ENCODE results near the gene NEBL. TPM values are rescaled to one million over a fixed set of nuclear protein-coding genes. Genes with fewer than 3 reads are reported as not detected.

Gene NEBL
- total RNA-seq, 1 experiment from 2014 or later = 32.3 TPM

DNA sequence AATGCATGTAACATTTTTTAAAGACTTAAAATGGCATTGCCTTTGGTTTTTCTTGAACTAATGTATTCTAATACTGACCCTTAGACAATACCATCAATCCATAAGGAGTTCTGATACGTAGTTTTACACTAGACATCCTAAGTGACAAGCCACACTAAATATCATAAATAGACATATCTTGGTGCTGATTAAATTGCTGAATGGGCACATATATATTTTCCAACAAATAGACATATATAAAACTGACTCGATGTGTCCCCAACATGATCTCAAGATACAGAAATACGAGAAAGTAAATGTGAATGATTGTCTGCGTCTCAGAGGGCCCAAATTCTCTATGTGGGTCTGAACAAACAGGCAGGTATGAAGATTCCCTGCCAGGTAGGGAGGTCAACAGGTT, 99.8 kb downstream of the NEBL start:
- Histone ChIP-seq H3K27ac (ENCODE audit: low read length) (no peak overlapping the region), H3K27me3 (ENCODE audit: control insufficient read depth, insufficient read depth, low read length) (no peaks in the 10 kb centered on the region), H3K4me1 (ENCODE audit: control insufficient read depth, insufficient read depth, low read length) (no peaks in the 10 kb centered on the region), H3K9me3 (ENCODE audit: control insufficient read depth, insufficient read depth, low read depth, low read length) (no peaks in the 10 kb centered on the region), H3K4me3 (ENCODE audit: low read depth in 2 of 2, low read length in 2 of 2) (no peak overlapping the region), H3K36me3 (ENCODE audit: control insufficient read depth, insufficient read depth, low read length) (no peaks in the 10 kb centered on the region; the same call in 1 of the 2 replicates)
- in situ Hi-C loops (cut with HindIII; ENCODE audit: low pct_unique_long_range_greater_than_20kb, low sequenced_read_pairs) = no loop called here
- no TSS peak for BruUV-seq (replicated peaks)
- no peak for DNase-seq (ENCODE audit: low read depth, low spot score)
- POLR2A ChIA-PET = no interaction called here
- no peak for ATAC-seq
- CTCF ChIA-PET = no interaction called here
- intact Hi-C loops (cut with micrococcal nuclease; ENCODE audit: unreplicated experiment) = no loop called here
- TF ChIP-seq, protein P1, sequence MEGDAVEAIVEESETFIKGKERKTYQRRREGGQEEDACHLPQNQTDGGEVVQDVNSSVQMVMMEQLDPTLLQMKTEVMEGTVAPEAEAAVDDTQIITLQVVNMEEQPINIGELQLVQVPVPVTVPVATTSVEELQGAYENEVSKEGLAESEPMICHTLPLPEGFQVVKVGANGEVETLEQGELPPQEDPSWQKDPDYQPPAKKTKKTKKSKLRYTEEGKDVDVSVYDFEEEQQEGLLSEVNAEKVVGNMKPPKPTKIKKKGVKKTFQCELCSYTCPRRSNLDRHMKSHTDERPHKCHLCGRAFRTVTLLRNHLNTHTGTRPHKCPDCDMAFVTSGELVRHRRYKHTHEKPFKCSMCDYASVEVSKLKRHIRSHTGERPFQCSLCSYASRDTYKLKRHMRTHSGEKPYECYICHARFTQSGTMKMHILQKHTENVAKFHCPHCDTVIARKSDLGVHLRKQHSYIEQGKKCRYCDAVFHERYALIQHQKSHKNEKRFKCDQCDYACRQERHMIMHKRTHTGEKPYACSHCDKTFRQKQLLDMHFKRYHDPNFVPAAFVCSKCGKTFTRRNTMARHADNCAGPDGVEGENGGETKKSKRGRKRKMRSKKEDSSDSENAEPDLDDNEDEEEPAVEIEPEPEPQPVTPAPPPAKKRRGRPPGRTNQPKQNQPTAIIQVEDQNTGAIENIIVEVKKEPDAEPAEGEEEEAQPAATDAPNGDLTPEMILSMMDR (IDR thresholded peaks at IDR 0.05) = no peak
- TF ChIP-seq POLR2AphosphoS5 (IDR thresholded peaks at IDR 0.05; ENCODE audit: low read depth, low read length) (no peak), TCF7L2 (IDR thresholded peaks at IDR 0.05; ENCODE audit: low read depth, low read length) (no peak), SIN3A (IDR thresholded peaks at IDR 0.05; ENCODE audit: borderline replicate concordance, insufficient read depth, low read depth, low read length) (no peak)
- TF ChIP-seq, protein P2, sequence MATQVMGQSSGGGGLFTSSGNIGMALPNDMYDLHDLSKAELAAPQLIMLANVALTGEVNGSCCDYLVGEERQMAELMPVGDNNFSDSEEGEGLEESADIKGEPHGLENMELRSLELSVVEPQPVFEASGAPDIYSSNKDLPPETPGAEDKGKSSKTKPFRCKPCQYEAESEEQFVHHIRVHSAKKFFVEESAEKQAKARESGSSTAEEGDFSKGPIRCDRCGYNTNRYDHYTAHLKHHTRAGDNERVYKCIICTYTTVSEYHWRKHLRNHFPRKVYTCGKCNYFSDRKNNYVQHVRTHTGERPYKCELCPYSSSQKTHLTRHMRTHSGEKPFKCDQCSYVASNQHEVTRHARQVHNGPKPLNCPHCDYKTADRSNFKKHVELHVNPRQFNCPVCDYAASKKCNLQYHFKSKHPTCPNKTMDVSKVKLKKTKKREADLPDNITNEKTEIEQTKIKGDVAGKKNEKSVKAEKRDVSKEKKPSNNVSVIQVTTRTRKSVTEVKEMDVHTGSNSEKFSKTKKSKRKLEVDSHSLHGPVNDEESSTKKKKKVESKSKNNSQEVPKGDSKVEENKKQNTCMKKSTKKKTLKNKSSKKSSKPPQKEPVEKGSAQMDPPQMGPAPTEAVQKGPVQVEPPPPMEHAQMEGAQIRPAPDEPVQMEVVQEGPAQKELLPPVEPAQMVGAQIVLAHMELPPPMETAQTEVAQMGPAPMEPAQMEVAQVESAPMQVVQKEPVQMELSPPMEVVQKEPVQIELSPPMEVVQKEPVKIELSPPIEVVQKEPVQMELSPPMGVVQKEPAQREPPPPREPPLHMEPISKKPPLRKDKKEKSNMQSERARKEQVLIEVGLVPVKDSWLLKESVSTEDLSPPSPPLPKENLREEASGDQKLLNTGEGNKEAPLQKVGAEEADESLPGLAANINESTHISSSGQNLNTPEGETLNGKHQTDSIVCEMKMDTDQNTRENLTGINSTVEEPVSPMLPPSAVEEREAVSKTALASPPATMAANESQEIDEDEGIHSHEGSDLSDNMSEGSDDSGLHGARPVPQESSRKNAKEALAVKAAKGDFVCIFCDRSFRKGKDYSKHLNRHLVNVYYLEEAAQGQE (IDR thresholded peaks at IDR 0.05; ENCODE audit: insufficient read depth in 1 of 2, low read depth in 2 of 2, low read length in 1 of 2) = no peak

DNA sequence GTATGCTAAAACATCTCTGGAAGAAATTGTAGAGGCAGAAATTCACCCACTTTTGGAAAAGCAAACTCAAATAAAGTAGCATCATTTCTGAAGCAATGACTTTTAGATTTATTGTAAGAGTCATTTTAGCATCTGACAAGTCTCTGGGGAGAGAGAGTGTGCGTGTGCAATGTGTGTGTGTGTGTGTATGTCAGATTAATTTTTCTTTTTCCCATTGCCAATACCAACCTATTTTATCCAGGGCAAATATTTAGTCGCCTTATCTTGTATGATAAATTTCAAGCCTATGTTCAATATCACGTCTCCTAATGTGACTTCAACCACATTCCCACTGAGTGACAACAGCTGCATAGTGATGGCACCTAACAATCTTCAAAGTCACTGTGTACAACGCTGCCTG, 101.7 kb downstream of the NEBL start:
- Histone ChIP-seq H3K9me3 (ENCODE audit: control insufficient read depth, insufficient read depth, low read depth, low read length) (no peaks in the 10 kb centered on the region), H3K27ac (ENCODE audit: low read length) (no peak overlapping the region), H3K27me3 (ENCODE audit: control insufficient read depth, insufficient read depth, low read length) (no peaks in the 10 kb centered on the region), H3K36me3 (ENCODE audit: control insufficient read depth, insufficient read depth, low read length) (no peaks in the 10 kb centered on the region; the same call in 1 of the 2 replicates), H3K4me1 (ENCODE audit: control insufficient read depth, insufficient read depth, low read length) (no peaks in the 10 kb centered on the region), H3K4me3 (ENCODE audit: low read depth in 2 of 2, low read length in 2 of 2) (no peak overlapping the region)
- in situ Hi-C loops (cut with HindIII; ENCODE audit: low pct_unique_long_range_greater_than_20kb, low sequenced_read_pairs) = no loop called here
- ChIA-PET POLR2A (no interaction called here), CTCF (no interaction called here)
- BruUV-seq (replicated peaks) = no TSS peak
- DNase-seq (ENCODE audit: low read depth, low spot score) (no peak), ATAC-seq (no peak)
- intact Hi-C loops (cut with micrococcal nuclease; ENCODE audit: unreplicated experiment) = no loop called here
- TF ChIP-seq POLR2AphosphoS5 (IDR thresholded peaks at IDR 0.05; ENCODE audit: low read depth, low read length) (no peak), SIN3A (IDR thresholded peaks at IDR 0.05; ENCODE audit: borderline replicate concordance, insufficient read depth, low read depth, low read length) (no peak), TCF7L2 (IDR thresholded peaks at IDR 0.05; ENCODE audit: low read depth, low read length) (no peak)
- TF ChIP-seq, protein P2 (IDR thresholded peaks at IDR 0.05; ENCODE audit: insufficient read depth in 1 of 2, low read depth in 2 of 2, low read length in 1 of 2) = no peak
- TF ChIP-seq, protein P1 (IDR thresholded peaks at IDR 0.05) = no peak

Data from Panc1 (cell line).